Measurements from ENCODE around the gene OR51B4. TPM values are rescaled to one million over a fixed set of nuclear protein-coding genes. Genes with fewer than 3 reads are reported as not detected.

The OR51B4 gene
- total and polyA plus RNA-seq, 9 of the 15 experiments (the other 6 are each of a cell fraction or from before 2014, with no cell fraction given) = 17.1 to 64.6 (median 39.9) TPM

- TF ChIP-seq TFAP4 (CRISPR knock-in tag; IDR thresholded peaks at IDR 0.05; ENCODE audit: borderline replicate concordance) = peak; percentile 70; the same call in 1 of the 2 replicates
- no peak for TF ChIP-seq TFAM (CRISPR knock-in tag; conservative IDR thresholded peaks at IDR 0.05)
- TF ChIP-seq DPF2 (IDR thresholded peaks at IDR 0.05) = peak; percentile 73
- TF ChIP-seq CBFA2T3 (IDR thresholded peaks at IDR 0.05) = peak; percentile 97
- no peak for TF ChIP-seq NR2C2 (CRISPR knock-in tag; IDR thresholded peaks at IDR 0.05)
- 0 out of 2 replicates have a peak, but pooled peaks have one; percentile 18 for TF ChIP-seq NR2C2 (tag; IDR thresholded peaks at IDR 0.05)
- 0 out of 2 replicates have a peak, but pooled peaks have one; percentile 29 for TF ChIP-seq C11orf30 (IDR thresholded peaks at IDR 0.05; ENCODE audit: low read depth)
- no peak for TF ChIP-seq ZNF347 (CRISPR knock-in tag; IDR thresholded peaks at IDR 0.05; ENCODE audit: low read depth)
- TF ChIP-seq NFRKB (IDR thresholded peaks at IDR 0.05; ENCODE audit: low read depth) = no peak
- no peak for TF ChIP-seq ZNF232 (CRISPR knock-in tag; IDR thresholded peaks at IDR 0.05)
- TF ChIP-seq MAZ (CRISPR knock-in tag; conservative IDR thresholded peaks at IDR 0.05 in 1 of 2, IDR thresholded peaks at IDR 0.05 in 1 of 2) = no peak
- TF ChIP-seq SMARCA4 (IDR thresholded peaks at IDR 0.05) = peak; percentile 29
- no peak for TF ChIP-seq ZFP1 (CRISPR knock-in tag; IDR thresholded peaks at IDR 0.05)
- peak; percentile 95 for TF ChIP-seq TCF3 (CRISPR knock-in tag; IDR thresholded peaks at IDR 0.05)
- peak; percentile 96 for TF ChIP-seq NCOR1 (IDR thresholded peaks at IDR 0.05)
- peak; percentile 63; the same call in 1 of the 2 replicates for TF ChIP-seq NCOA1 (IDR thresholded peaks at IDR 0.05; ENCODE audit: low read depth)
- TF ChIP-seq KDM1A (IDR thresholded peaks at IDR 0.05) = peak; percentile 44 to 72; a peak in 2 of 4 replicates
- TF ChIP-seq HSF4 (CRISPR knock-in tag; IDR thresholded peaks at IDR 0.05; ENCODE audit: borderline replicate concordance) = peak; percentile 58; the same call in 1 of the 2 replicates
- peak; percentile 49; the same call in 1 of the 2 replicates for TF ChIP-seq CREB1 (IDR thresholded peaks at IDR 0.05)
- no peak for TF ChIP-seq CREB1 (CRISPR knock-in tag; IDR thresholded peaks at IDR 0.05)
- peak; percentile 35; the same call in 1 of the 2 replicates for TF ChIP-seq NFE2 (IDR thresholded peaks at IDR 0.05; ENCODE audit: low read depth)
Measured at GRCh38 chr11:5284637-5285036, 17.1 kb downstream of the OR51B4 start (continued).
